ENCODE data around the gene RAD18.
A peak's percentile ranks its signal among the peaks of the same experiment; 100 is the strongest.

Gene RAD18

DNA sequence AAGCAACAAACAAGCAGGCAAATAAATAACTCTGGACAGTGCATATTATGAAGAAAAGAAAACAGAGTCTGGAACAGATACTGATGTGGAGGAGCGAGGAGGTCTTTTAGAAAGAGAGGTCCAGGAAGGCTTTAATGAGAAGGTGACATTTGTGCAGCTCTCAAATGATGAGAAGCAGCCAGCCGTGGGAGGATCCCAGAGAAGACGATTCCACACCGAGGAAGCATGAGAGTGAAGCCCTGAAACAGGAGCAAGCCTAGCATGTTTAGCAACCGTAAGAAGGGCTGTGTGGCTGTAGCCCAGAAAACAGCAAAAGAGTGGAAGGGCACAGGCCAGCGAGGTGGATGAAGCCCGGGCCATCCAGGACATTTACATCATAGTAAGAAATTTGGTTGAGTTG, 93.1 kb downstream of the RAD18 start:
- TF ChIP-seq ZBTB7A (IDR thresholded peaks at IDR 0.05; ENCODE audit: low read depth) (no peak), EP300 (IDR thresholded peaks at IDR 0.05; ENCODE audit: borderline replicate concordance) (no peak; the same call in 1 of the 2 replicates), REST (IDR thresholded peaks at IDR 0.05; ENCODE audit: low read depth) (no peak), TEAD4 (IDR thresholded peaks at IDR 0.05) (no peak), CEBPB (IDR thresholded peaks at IDR 0.05) (no peak), TAF1 (IDR thresholded peaks at IDR 0.05; ENCODE audit: low read depth) (no peak), EGR1 (IDR thresholded peaks at IDR 0.05) (no peak), CREB1 (IDR thresholded peaks at IDR 0.05; ENCODE audit: low read depth) (no peak), YY1 (IDR thresholded peaks at IDR 0.05; ENCODE audit: low read depth) (no peak), TCF12 (IDR thresholded peaks at IDR 0.05; ENCODE audit: low read depth) (no peak), NFIC (IDR thresholded peaks at IDR 0.05) (no peak), MAX (IDR thresholded peaks at IDR 0.05) (no peak), RAD21 (IDR thresholded peaks at IDR 0.05; ENCODE audit: low read depth) (no peak)
- TF ChIP-seq, protein P1, sequence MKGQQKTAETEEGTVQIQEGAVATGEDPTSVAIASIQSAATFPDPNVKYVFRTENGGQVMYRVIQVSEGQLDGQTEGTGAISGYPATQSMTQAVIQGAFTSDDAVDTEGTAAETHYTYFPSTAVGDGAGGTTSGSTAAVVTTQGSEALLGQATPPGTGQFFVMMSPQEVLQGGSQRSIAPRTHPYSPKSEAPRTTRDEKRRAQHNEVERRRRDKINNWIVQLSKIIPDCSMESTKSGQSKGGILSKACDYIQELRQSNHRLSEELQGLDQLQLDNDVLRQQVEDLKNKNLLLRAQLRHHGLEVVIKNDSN (IDR thresholded peaks at IDR 0.05): no peak

DNA sequence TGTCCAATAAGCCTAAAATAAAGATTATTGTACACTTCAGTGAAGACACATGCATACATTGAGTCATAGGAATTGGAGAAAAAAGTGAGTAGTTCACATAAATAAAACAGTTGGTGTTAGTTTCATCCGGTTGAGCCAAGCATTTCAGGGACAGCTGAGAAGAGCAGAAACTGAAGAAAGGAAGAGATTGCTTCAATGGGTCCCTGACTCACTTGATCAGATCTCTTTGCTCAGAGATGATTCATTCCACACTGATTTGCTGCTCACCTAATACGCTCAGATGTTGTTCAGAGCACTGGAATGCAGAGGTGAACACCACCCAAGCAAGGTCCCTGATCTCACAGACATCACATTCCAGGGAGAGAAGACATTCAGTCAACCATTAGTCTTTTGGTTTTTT, 93.7 kb downstream of the RAD18 start:
- TF ChIP-seq TEAD4 (IDR thresholded peaks at IDR 0.05) (peak; percentile 35; the same call in 1 of the 2 replicates), EGR1 (IDR thresholded peaks at IDR 0.05) (no peak), RAD21 (IDR thresholded peaks at IDR 0.05; ENCODE audit: low read depth) (no peak), MAX (IDR thresholded peaks at IDR 0.05) (no peak), EP300 (IDR thresholded peaks at IDR 0.05; ENCODE audit: borderline replicate concordance) (peak; percentile 31; the same call in 1 of the 2 replicates)

- no peak for TF ChIP-seq FOXM1 (IDR thresholded peaks at IDR 0.05; ENCODE audit: borderline replicate concordance, low read depth)
- TF ChIP-seq TAF1 (IDR thresholded peaks at IDR 0.05; ENCODE audit: low read depth): no peak
- TF ChIP-seq ZBTB7A (IDR thresholded peaks at IDR 0.05; ENCODE audit: low read depth): no peak
- TF ChIP-seq, protein P1 (IDR thresholded peaks at IDR 0.05): no peak
- TF ChIP-seq CREB1 (IDR thresholded peaks at IDR 0.05; ENCODE audit: low read depth): no peak
- no peak for TF ChIP-seq CEBPB (IDR thresholded peaks at IDR 0.05)
- no peak for TF ChIP-seq EGR1 (IDR thresholded peaks at IDR 0.05)
- TF ChIP-seq TCF12 (IDR thresholded peaks at IDR 0.05; ENCODE audit: low read depth): no peak
- no peak for TF ChIP-seq TEAD4 (IDR thresholded peaks at IDR 0.05)
- no peak for TF ChIP-seq NFIC (IDR thresholded peaks at IDR 0.05)
- TF ChIP-seq YY1 (IDR thresholded peaks at IDR 0.05; ENCODE audit: low read depth): no peak
- no peak for TF ChIP-seq MAX (IDR thresholded peaks at IDR 0.05)
- no peak for TF ChIP-seq RAD21 (IDR thresholded peaks at IDR 0.05; ENCODE audit: low read depth)
- TF ChIP-seq EP300 (IDR thresholded peaks at IDR 0.05; ENCODE audit: borderline replicate concordance): no peak
- TF ChIP-seq REST (IDR thresholded peaks at IDR 0.05; ENCODE audit: low read depth): no peak
These were observed 94.3 kb downstream of the RAD18 start for GRCh38 chr3:8868996-8869395.

- TF ChIP-seq CREB1 (IDR thresholded peaks at IDR 0.05; ENCODE audit: low read depth): no peak
- no peak for TF ChIP-seq MAX (IDR thresholded peaks at IDR 0.05)
- TF ChIP-seq, protein P1 (IDR thresholded peaks at IDR 0.05): no peak
- TF ChIP-seq EGR1 (IDR thresholded peaks at IDR 0.05): no peak
- TF ChIP-seq TAF1 (IDR thresholded peaks at IDR 0.05; ENCODE audit: low read depth): no peak
- no peak for TF ChIP-seq TCF12 (IDR thresholded peaks at IDR 0.05; ENCODE audit: low read depth)
- no peak for TF ChIP-seq REST (IDR thresholded peaks at IDR 0.05; ENCODE audit: low read depth)
- no peak for TF ChIP-seq CEBPB (IDR thresholded peaks at IDR 0.05)
- TF ChIP-seq ZBTB7A (IDR thresholded peaks at IDR 0.05; ENCODE audit: low read depth): no peak
- TF ChIP-seq NFIC (IDR thresholded peaks at IDR 0.05): no peak
- TF ChIP-seq YY1 (IDR thresholded peaks at IDR 0.05; ENCODE audit: low read depth): no peak
- TF ChIP-seq EP300 (IDR thresholded peaks at IDR 0.05; ENCODE audit: borderline replicate concordance): no peak
- TF ChIP-seq TEAD4 (IDR thresholded peaks at IDR 0.05): no peak
- no peak for TF ChIP-seq FOXM1 (IDR thresholded peaks at IDR 0.05; ENCODE audit: borderline replicate concordance, low read depth)
- no peak for TF ChIP-seq RAD21 (IDR thresholded peaks at IDR 0.05; ENCODE audit: low read depth)
These were observed 95.6 kb downstream of the RAD18 start for GRCh38 chr3:8867646-8868045.
